Sigmoid colon (tissue), 7 donors: ENCODE data around the gene CFDP1. TPM values are rescaled to one million over a fixed set of nuclear protein-coding genes. Genes with fewer than 3 reads are reported as not detected.
"Not testable (repeated sequence)": the region's sequence is repeated elsewhere in the genome, so short reads cannot be mapped to it uniquely, and the experiment has no call there.

ENCODE experiments used
- DNase-seq: peaks from one replicate; pipeline ENCODE4 v3.0.0-alpha.2; 2019
- H3K27ac ChIP-seq, 4 donors: fragments of 200-600 bp; sonication (generic); one replicate each; pipeline ENCODE4 v1.5.1; 2016 to 2019; ENCODE audit warnings: mild to moderate bottlenecking in 1 of 4
- H3K27me3 ChIP-seq, 3 donors: fragments of 200-600 bp; sonication (generic); one replicate each; pipeline ENCODE4 v1.5.1; 2019; ENCODE audit warnings: mild to moderate bottlenecking in 1 of 3
- H3K36me3 ChIP-seq, 4 donors: fragments of 200-600 bp; sonication (generic); one replicate each; pipeline ENCODE4 v1.5.1; 2016 to 2019
- H3K4me1 ChIP-seq, 4 donors: fragments of 200-600 bp; sonication (generic); one replicate each; pipeline ENCODE4 v1.5.1; 2017 to 2019
- H3K4me3 ChIP-seq, 4 donors: fragments of 200-600 bp; sonication (generic); one replicate each; pipeline ENCODE4 v1.5.1; 2017 to 2019; ENCODE audit warnings: mild to moderate bottlenecking in 2 of 4, moderate library complexity in 1 of 4
- H3K9me3 ChIP-seq, 4 donors: fragments of 200-600 bp in 3 of 4; sonication (generic) in 3 of 4; one replicate each; pipeline versions ENCODE4 v1.5.1 to v1.6.1; 2013 to 2019
- CTCF ChIP-seq, 4 experiments: fragments of 450-650 bp in 3 of 4; fragments of 200-600 bp in 1 of 4; IDR thresholded peaks; one replicate each; pipeline ENCODE4 v1.5.1; 2016 to 2019; ENCODE audit warnings: antibody characterized with exemption in 4 of 4, mild to moderate bottlenecking in 3 of 4, moderate library complexity in 2 of 4
- EP300 ChIP-seq, 4 donors: sonication (generic); formaldehyde crosslinking; IDR thresholded peaks; one replicate each; pipeline ENCODE4 v1.6.1; 2017; ENCODE audit warnings: antibody characterized with exemption in 4 of 4
- POLR2A ChIP-seq, 2 donors: fragments of 450-650 bp; IDR thresholded peaks; one replicate each; pipeline ENCODE4 v1.6.1; 2016; ENCODE audit warnings: antibody characterized with exemption in 2 of 2, mild to moderate bottlenecking in 2 of 2, moderate library complexity in 2 of 2
- POLR2AphosphoS5 ChIP-seq, 4 donors: sonication (generic); formaldehyde crosslinking; IDR thresholded peaks; one replicate each; pipeline ENCODE4 v1.6.1; 2017; ENCODE audit warnings: antibody characterized with exemption in 4 of 4
- WGBS, 2 donors: extraction: QIAGEN DNeasy Blood & Tissue Kit; methylation state at CpG; one replicate each; pipeline ENCODE4 v1.1.7; 2013; 5-methylcytosine and 5-hydroxymethylcytosine counted together
- intact Hi-C: fragments of 100-400 bp; cut with DNase I; formaldehyde crosslinking; loops from one replicate; pipeline ENCODE4 v1.15.1; 2023
- polyA plus RNA-seq, 3 donors: library from polyadenylated mRNA; stranded (reverse); fragments of 200-250 nt; gene quantifications; one replicate each; pipeline ENCODE4 v1.2.3, GENCODE V29; 2013
- total RNA-seq, 4 donors: library from RNA; depleted of rRNA; stranded (reverse); fragments of >200 nt; gene quantifications; one replicate each; pipeline ENCODE4 v1.1.0, GENCODE V29; 2016
- donor health status: healthy with polysubstance abuse.
- donor health status: Bipolar disorder and iron deficiency.
- donor health status: healthy.

The CFDP1 gene
- total and polyA plus RNA-seq, 7 donors, result 42.1 to 382 (median 61.1) TPM

- 88 to 90% methylated on average over 8 of the region's 8 CpGs for WGBS, 2 donors
- H3K4me1 ChIP-seq, result no peaks in the 10 kb centered on the region
These were observed 152.9 kb downstream of the CFDP1 start for GRCh38 chr16:75280331-75280804.

GRCh38 chr16:75279305-75279704 is 154.0 kb downstream of the CFDP1 start:
- Histone ChIP-seq H3K9me3 (no peaks in the 10 kb centered on the region), H3K4me3 (no peak overlapping the region), H3K4me1 (no peaks in the 10 kb centered on the region), H3K36me3 (no peaks in the 10 kb centered on the region), H3K27me3 (no peaks in the 10 kb centered on the region), H3K27ac (no peak overlapping the region)
- 46 to 79% methylated on average over 10 of the region's 10 CpGs for WGBS, 2 donors
- intact Hi-C loops, result no loop called here
- DNase-seq, result no peak
- TF ChIP-seq CTCF (IDR thresholded peaks at IDR 0.05), result no peak
- TF ChIP-seq EP300 (IDR thresholded peaks at IDR 0.05), result no peak
- TF ChIP-seq POLR2A (IDR thresholded peaks at IDR 0.05), result no peak
- no peak for TF ChIP-seq POLR2AphosphoS5 (IDR thresholded peaks at IDR 0.05)

More at GRCh38 chr16:75280331-75280804, 152.9 kb downstream of the CFDP1 start:
- intact Hi-C loops, result no loop called here
- no peak overlapping the region for H3K27ac ChIP-seq
- no peak for DNase-seq
- no peaks in the 10 kb centered on the region for H3K27me3 ChIP-seq
- no peak overlapping the region for H3K4me3 ChIP-seq
- no peaks in the 10 kb centered on the region for H3K36me3 ChIP-seq
- no peaks in the 10 kb centered on the region for H3K9me3 ChIP-seq
- TF ChIP-seq EP300 (IDR thresholded peaks at IDR 0.05) (no peak), CTCF (IDR thresholded peaks at IDR 0.05) (no peak), POLR2A (IDR thresholded peaks at IDR 0.05) (no peak), POLR2AphosphoS5 (IDR thresholded peaks at IDR 0.05) (no peak)

GRCh38 chr16:75273054-75273925 is 160.0 kb downstream of the CFDP1 start:
- Histone ChIP-seq H3K4me3 (no peak overlapping the region), H3K4me1 (peaks cover 0 to 20% (median 13%) of the 10 kb centered on the region in 4 donors), H3K9me3 (no peaks in the 10 kb centered on the region), H3K27me3 (no peaks in the 10 kb centered on the region), H3K36me3 (no peaks in the 10 kb centered on the region), H3K27ac (peak overlapping the region in 2 of 4 donors; percentile 32 to 51)
- intact Hi-C loops, result no loop called here
- 88 to 91% methylated on average over 23 of the region's 23 CpGs for WGBS, 2 donors
- no peak for TF ChIP-seq EP300 (IDR thresholded peaks at IDR 0.05)
- TF ChIP-seq POLR2A (IDR thresholded peaks at IDR 0.05), result no peak
- peak in 2 of 4 donors; percentile 42 to 43 for TF ChIP-seq POLR2AphosphoS5 (IDR thresholded peaks at IDR 0.05)
- TF ChIP-seq CTCF (IDR thresholded peaks at IDR 0.05), result no peak
- no peak for DNase-seq

GRCh38 chr16:75272629-75273028 is 160.7 kb downstream of the CFDP1 start:
- H3K27ac ChIP-seq, result peak overlapping the region in 1 of 4 donors; percentile 51
- intact Hi-C loops, H3K36me3 ChIP-seq, DNase-seq, H3K4me3 ChIP-seq, H3K9me3 ChIP-seq, H3K27me3 ChIP-seq: not testable (repeated sequence)
- WGBS, 2 donors, result 92 to 93% methylated on average over 10 of the region's 10 CpGs
- peaks cover 0 to 27% (median 16%) of the 10 kb centered on the region in 4 donors for H3K4me1 ChIP-seq

DNA sequence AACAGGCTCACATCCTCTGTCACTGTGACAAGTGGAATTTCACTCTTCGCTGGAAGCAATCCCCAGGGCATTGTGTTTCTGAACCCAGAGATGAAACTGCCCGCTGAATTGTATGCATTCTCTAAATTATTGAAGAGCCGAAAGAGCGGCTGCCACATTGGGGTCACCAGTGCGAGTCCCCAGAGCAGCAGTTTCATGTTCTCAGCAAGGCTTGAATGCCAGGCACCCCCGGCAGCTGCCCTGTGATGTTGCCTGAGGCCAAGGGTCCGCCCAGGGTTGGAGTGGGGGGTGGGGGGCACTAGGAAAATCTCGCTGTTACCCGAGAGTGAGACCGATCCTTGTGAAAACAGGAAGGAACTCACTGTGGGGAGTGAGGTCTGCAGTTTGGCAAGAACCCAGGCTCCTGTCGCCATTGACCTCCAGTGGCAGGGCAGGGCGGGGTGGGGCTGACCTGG is 161.2 kb downstream of the CFDP1 start:
- 50 to 79% methylated on average over 12 of the region's 12 CpGs for WGBS, 2 donors
- H3K27ac ChIP-seq, result no peak overlapping the region
- no peaks in the 10 kb centered on the region for H3K9me3 ChIP-seq
- no peak overlapping the region for H3K4me3 ChIP-seq
- no peak for DNase-seq
- intact Hi-C loops, result no loop called here
- H3K27me3 ChIP-seq, result no peaks in the 10 kb centered on the region
- H3K36me3 ChIP-seq, result no peaks in the 10 kb centered on the region
- H3K4me1 ChIP-seq, result peaks cover 0 to 31% (median 18%) of the 10 kb centered on the region in 4 donors
- TF ChIP-seq POLR2A (IDR thresholded peaks at IDR 0.05) (no peak), CTCF (IDR thresholded peaks at IDR 0.05) (no peak), POLR2AphosphoS5 (IDR thresholded peaks at IDR 0.05) (no peak), EP300 (IDR thresholded peaks at IDR 0.05) (no peak)
